HG02642 (cell line): Measurements from ENCODE around the gene SLC5A3.

Experiments used
- ATAC-seq: cut with Tn5 transposase; IDR thresholded peaks from one replicate; pipeline ENCODE4 v1.9.1; 2021; ENCODE audit warnings: mild to moderate bottlenecking; ENCODE audit not compliant: unreplicated experiment, poor library complexity

SLC5A3 gene

GRCh38 chr21:34073032-34073748 lies at the start of gene SLC5A3, which contains the start of gene MRPS6:
Gene SLC5A3, plus strand, starts transcription at chr21:34073578. Its CDS starts 21,621 bp downstream, at chr21:34095199.
Gene MRPS6, plus strand, starts transcription at chr21:34073578. Its CDS starts 123 bp downstream, at chr21:34073701.
- peak; percentile 82 for ATAC-seq

GRCh38 chr21:34023691-34024373 lies 49.5 kb upstream of the SLC5A3 start:
- no peak for ATAC-seq

- ATAC-seq: no peak
These were observed 49.0 kb upstream of the SLC5A3 start for GRCh38 chr21:34024374-34024693.

GRCh38 chr21:34027721-34028461 lies 45.5 kb upstream of the SLC5A3 start:
- no peak for ATAC-seq

- peak; percentile 95 for ATAC-seq
These were observed 43.4 kb upstream of the SLC5A3 start for GRCh38 chr21:34029743-34030528.

GRCh38 chr21:34031835-34032370 lies 41.5 kb upstream of the SLC5A3 start:
- peak; percentile 50 for ATAC-seq

DNA sequence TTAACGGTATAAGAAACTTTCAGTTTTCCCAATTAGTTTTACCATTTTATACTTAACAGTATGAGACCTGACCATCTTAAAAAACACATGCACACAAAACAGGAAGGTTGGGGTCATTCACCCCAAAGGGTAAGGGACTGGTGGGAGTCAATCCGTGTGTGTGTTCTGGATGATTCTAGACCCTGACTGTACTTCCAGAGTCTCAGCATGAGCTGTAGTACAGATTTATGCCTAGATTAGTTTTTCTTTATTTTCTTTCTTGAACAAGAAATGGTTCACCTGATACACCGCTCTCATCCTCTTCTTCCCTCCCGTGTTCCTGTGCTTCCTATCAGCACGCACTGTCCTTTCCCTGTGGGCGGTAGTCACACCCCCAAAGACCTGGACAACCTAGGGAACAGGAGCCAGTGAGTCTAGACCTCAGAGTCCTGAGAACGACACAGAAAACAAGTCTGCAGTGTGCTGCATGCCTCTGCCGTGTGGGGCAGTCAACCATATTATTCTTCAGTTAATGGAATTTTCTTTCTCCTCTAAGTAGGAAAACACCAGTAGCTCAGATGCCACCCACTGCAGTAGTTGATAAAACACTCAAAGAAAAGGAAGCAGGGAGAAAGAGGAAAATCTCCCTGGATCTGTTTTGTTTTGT lies 38.9 kb upstream of the SLC5A3 start:
- no peak for ATAC-seq

- no peak for ATAC-seq
These were observed 37.6 kb upstream of the SLC5A3 start for GRCh38 chr21:34035619-34036354.

DNA sequence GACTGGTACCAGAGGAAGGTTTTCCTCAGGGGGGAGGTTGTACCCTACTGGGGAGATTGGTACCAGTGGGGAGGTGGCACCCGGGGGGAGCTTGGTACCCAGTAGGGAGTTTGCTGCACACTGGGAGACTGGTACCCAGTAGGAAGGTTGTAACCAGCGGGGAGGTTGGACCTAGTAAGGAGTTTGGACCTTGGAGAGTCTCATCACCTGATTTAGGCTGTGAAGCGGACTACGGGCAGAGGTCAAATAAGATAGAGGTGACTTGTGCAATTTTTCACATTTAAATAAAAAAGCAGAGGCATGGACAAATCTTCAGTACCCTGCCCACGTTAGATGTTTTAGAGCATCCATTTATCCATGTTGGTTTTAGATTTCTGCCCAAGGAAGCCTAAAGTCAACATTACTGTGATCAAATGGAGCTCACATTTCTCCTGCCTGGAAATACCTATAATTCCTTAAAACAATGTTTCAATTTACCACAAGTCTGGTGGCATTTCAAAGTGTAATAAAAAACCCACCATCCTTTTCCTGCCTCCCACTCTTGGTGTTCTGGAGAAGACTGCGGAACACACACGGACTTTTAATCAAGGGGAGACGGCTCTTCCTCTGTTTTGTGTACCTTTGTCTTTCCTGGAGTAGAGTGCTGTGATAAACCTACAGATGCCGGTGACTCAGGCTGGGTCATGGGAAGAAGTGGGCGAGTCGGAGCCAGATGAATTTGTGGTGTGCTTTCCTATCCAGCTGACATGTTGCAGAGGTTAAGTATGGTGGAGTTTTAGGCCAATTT lies 36.2 kb upstream of the SLC5A3 start:
- ATAC-seq: no peak

GRCh38 chr21:34039678-34040382 lies 33.5 kb upstream of the SLC5A3 start:
- no peak for ATAC-seq

DNA sequence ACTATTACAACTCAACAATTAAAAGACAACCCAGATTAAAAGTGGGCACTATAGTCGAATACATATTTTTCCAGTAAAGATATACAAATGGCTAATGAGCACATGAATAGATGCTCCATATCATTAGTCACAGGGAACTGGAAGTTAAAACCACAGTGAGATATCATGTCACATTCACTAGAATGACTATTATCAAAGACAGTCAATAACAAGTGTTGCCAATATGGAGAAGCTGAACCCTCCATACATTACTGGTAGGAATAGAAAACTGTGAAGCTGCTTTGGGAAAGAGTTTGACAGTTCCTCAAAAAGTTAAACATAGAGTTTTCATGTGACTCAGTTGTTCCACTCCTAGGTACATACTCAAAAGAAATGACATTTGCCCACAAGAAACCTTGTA lies 30.6 kb upstream of the SLC5A3 start:
- no peak for ATAC-seq

GRCh38 chr21:34043333-34043732 lies 30.0 kb upstream of the SLC5A3 start:
- ATAC-seq: no peak

- no peak for ATAC-seq
These were observed 26.5 kb upstream of the SLC5A3 start for GRCh38 chr21:34046917-34047316.

- no peak for ATAC-seq
These were observed 25.5 kb upstream of the SLC5A3 start for GRCh38 chr21:34047835-34048234.

GRCh38 chr21:34052171-34052570 lies 21.2 kb upstream of the SLC5A3 start:
- ATAC-seq: no peak

- no peak for ATAC-seq
These were observed 19.1 kb upstream of the SLC5A3 start for GRCh38 chr21:34054259-34054658.

DNA sequence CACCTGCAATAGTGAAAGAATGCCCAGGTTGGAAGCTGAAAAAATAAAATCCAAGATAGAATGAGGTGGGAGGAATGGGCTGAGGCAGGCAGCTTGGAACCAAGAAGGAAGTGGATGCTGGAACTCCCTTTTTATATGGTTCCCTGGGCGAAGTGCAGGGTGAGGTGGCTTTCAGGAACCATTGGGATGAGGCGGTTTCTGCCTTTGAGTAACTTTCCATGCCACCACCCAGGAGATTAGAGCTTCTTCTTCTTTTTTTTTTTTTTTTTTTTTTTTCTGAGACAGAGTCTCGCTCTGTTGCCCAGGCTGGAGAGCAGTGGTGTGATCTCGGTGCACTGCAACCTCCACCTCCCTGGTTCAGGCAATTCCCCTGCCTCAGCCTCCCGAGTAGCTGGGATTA lies 17.8 kb upstream of the SLC5A3 start:
- ATAC-seq: no peak

- no peak for ATAC-seq
These were observed 11.4 kb upstream of the SLC5A3 start for GRCh38 chr21:34061983-34062382.
